HG03025 (cell line): ENCODE data around the gene RDM1.
"Not testable (repeated sequence)": the region's sequence is repeated elsewhere in the genome, so short reads cannot be mapped to it uniquely, and the experiment has no call there.

Experiments
- ATAC-seq: cut with Tn5 transposase; IDR thresholded peaks from one replicate; pipeline ENCODE4 v1.9.1; 2021; ENCODE audit warnings: mild to moderate bottlenecking, moderate library complexity; ENCODE audit not compliant: unreplicated experiment, low FRiP score

The RDM1 gene

DNA sequence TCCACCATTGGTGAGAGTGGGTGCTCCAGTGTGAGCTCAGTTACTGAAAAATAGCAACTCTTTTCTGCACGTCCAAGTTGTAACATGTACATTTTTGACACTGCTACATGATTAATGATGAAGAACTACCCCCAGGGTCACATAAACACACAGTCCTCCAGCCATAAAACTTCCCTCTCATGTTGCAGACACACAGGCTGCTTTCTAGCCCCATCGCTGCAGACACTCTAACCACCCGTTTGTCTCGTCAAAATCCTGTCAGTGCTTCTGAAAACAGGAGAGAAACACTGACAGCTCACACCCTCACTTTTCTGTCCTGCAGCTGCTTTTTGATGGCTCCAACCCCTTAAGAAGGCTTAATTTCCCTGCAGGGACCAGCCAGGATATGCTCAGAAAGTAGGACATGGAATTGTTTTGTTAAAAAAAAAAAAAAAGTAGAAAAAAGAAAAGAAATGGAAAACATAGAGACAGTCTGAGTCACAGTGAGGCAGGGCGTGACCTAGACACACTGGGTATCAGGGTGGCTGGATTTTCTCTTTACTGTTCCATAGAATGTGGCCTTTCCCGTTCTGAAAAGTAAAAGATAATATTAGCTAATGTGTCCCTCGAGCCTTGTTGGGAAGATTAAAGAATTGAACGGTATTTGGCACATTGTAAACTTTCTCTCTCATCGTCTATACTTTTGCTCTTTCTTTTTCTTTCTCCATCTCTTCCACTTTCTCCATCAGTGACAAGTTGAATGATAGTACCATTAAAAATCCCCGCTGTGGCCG is 29.7 kb downstream of the RDM1 start:
- ATAC-seq = no peak

GRCh38 chr17:35900280-35900679 is 30.3 kb downstream of the RDM1 start:
- ATAC-seq = no peak

DNA sequence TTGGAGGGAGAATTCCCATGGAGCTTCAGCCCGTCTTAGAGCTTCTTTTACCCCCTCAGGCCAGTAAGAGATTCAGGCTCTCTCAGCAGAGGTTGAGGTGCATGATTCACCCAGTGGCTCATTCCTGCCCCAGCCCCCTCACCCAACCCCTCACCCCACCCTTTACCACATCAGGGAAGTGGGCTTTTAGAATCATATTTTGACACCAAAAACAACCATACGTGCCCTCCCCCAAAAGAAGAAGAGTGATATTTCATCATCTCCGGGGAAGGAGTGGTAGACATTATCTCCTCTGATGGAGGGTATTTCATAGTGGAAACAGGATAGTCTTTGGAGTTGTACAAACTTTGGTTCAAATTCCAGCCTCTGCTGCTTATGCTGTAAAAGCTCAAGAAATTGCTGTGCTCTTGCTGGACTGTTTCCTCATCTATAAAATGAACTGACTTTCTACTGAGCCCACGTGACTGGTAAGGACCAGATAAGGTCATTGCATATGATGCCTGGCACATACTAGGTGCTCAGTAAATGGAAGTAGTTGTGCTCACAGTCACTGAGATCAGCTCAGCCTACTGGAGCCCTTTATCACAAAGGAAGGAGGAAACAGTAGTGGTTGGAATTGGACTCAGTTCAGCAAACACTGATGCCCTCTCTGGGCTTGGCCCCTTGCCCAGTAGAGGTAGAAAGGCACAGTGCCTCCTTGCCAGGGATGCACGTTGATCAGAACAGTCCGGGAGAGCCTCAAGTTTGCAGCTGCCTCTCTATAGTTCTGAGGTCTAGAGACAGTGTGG is 32.1 kb downstream of the RDM1 start:
- ATAC-seq = no peak

DNA sequence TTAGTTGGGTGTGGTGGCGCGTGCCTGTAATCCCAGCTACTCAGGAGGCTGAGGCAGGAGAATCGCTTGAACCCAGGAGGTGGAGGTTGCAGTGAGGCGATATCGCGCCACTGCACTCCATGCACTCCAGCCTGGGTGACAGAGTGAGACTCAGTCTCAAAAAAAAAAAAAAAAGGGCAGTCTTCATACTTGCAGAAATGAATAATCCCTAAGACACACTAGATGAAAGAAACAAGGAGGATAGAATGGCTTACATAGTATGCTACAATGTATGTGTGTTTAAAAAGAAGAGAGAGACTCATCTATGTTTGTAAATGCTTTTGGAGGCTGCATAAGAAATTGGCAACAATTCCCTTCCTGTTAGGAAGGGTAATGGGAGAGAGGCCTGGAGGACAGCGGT is 32.8 kb downstream of the RDM1 start:
- ATAC-seq = not testable (repeated sequence)

- no peak for ATAC-seq
Measured at GRCh38 chr17:35895636-35896587, 34.7 kb downstream of the RDM1 start.

- ATAC-seq = no peak
Measured at GRCh38 chr17:35894206-35894605, 36.4 kb downstream of the RDM1 start.

GRCh38 chr17:35893751-35894150 is 36.8 kb downstream of the RDM1 start:
- no peak for ATAC-seq

- no peak for ATAC-seq
Measured at GRCh38 chr17:35892091-35893035, 38.2 kb downstream of the RDM1 start.

GRCh38 chr17:35891269-35891668 is 39.3 kb downstream of the RDM1 start:
- no peak for ATAC-seq

- no peak for ATAC-seq
Measured at GRCh38 chr17:35890774-35891155, 39.8 kb downstream of the RDM1 start.

- no peak for ATAC-seq
Measured at GRCh38 chr17:35889818-35890773, 40.5 kb downstream of the RDM1 start.

DNA sequence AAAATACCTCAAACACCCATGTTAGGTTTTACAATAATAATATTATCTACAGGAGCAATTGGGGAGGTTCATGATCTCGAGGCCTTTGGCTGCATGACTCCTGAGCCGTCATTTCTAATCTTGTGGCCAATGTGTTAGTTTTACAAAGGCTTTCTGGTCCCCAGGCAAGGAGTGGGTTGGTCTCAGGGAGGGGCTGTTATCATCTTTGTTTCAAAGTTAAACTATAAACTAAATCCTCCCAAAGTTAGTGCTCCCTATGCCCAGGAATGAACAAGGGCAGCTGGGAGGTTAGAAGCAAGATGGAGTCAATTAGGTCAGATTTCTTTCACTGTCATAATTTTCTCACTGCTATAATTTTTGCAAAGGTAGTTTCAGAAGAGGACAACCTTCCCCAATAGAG is 41.3 kb downstream of the RDM1 start:
- ATAC-seq = no peak

GRCh38 chr17:35879773-35880654 is 50.6 kb downstream of the RDM1 start, which contains the start of gene CCL5:
Gene CCL5, minus strand, starts transcription at chr17:35880360.
- ATAC-seq = peak; percentile 82

DNA sequence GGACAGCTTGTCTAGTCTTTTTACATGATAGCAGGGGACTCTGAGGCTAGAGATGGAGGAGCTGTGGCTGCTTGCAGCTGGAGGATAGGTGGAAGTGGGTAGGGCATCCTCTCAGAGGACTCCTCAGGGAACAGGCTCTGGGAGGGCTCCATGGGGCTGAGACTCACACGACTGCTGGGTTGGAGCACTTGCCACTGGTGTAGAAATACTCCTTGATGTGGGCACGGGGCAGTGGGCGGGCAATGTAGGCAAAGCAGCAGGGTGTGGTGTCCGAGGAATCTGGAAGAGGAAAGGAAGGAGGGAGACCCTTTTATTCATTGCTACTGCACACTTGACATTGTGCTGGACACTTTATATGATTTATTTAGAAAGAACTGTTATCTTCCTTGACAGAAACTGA is 52.2 kb downstream of the RDM1 start:
- no peak for ATAC-seq

GRCh38 chr17:35877345-35878029 is 53.1 kb downstream of the RDM1 start:
- ATAC-seq = no peak

- no peak for ATAC-seq
Measured at GRCh38 chr17:35876534-35876933, 54.0 kb downstream of the RDM1 start.

- no peak for ATAC-seq
Measured at GRCh38 chr17:35875800-35876139, 54.8 kb downstream of the RDM1 start.
